HuH-7 (cell line): Measurements from ENCODE around the gene CRYGN.

ENCODE experiments used
- DNase-seq: peaks from one replicate; pipeline ENCODE4 v3.0.0; 2011; ENCODE audit warnings: low spot score

Gene CRYGN

GRCh38 chr7:151406051-151406875, 33.7 kb downstream of the CRYGN start:
- DNase-seq = no peak

- DNase-seq = no peak
Observed at GRCh38 chr7:151405588-151405987, 34.4 kb downstream of the CRYGN start.

- DNase-seq = no peak
Observed at GRCh38 chr7:151405056-151405455, 34.9 kb downstream of the CRYGN start.

- DNase-seq = no peak
Observed at GRCh38 chr7:151404216-151405011, 35.5 kb downstream of the CRYGN start.

GRCh38 chr7:151403764-151404163, 36.2 kb downstream of the CRYGN start:
- no peak for DNase-seq

GRCh38 chr7:151402029-151402835, 37.7 kb downstream of the CRYGN start:
- no peak for DNase-seq

- DNase-seq = no peak
Observed at GRCh38 chr7:151400626-151401315, 39.2 kb downstream of the CRYGN start.

GRCh38 chr7:151399906-151400305, 40.0 kb downstream of the CRYGN start:
- DNase-seq = no peak

GRCh38 chr7:151399305-151399601, 40.7 kb downstream of the CRYGN start:
- DNase-seq = no peak

GRCh38 chr7:151398446-151399304, 41.3 kb downstream of the CRYGN start:
- no peak for DNase-seq

GRCh38 chr7:151397026-151397425, 42.9 kb downstream of the CRYGN start:
- no peak for DNase-seq

GRCh38 chr7:151396328-151396970, 43.5 kb downstream of the CRYGN start:
- DNase-seq = no peak

- no peak for DNase-seq
Observed at GRCh38 chr7:151395036-151395367, 44.9 kb downstream of the CRYGN start.

GRCh38 chr7:151394076-151395035, 45.6 kb downstream of the CRYGN start:
- no peak for DNase-seq

GRCh38 chr7:151393031-151393977, 46.6 kb downstream of the CRYGN start:
- DNase-seq = no peak

GRCh38 chr7:151392426-151392825, 47.5 kb downstream of the CRYGN start:
- no peak for DNase-seq

- no peak for DNase-seq
Observed at GRCh38 chr7:151392002-151392401, 47.9 kb downstream of the CRYGN start.

- no peak for DNase-seq
Observed at GRCh38 chr7:151391358-151391730, 48.6 kb downstream of the CRYGN start.
